C4-2B (cell line): ENCODE measurements around the gene FANCD2.

Experiments
- ZFX ChIP-seq: fragments of 450-650 bp; IDR thresholded peaks from 2 replicates; pipeline ENCODE4 v1.6.1; 2017
- TF ChIP-seq, protein P1 (sequence below): fragments of 450-650 bp; conservative IDR thresholded peaks from 2 replicates; pipeline ENCODE4 v1.5.1; 2017; ENCODE audit warnings: mild to moderate bottlenecking

DNA sequence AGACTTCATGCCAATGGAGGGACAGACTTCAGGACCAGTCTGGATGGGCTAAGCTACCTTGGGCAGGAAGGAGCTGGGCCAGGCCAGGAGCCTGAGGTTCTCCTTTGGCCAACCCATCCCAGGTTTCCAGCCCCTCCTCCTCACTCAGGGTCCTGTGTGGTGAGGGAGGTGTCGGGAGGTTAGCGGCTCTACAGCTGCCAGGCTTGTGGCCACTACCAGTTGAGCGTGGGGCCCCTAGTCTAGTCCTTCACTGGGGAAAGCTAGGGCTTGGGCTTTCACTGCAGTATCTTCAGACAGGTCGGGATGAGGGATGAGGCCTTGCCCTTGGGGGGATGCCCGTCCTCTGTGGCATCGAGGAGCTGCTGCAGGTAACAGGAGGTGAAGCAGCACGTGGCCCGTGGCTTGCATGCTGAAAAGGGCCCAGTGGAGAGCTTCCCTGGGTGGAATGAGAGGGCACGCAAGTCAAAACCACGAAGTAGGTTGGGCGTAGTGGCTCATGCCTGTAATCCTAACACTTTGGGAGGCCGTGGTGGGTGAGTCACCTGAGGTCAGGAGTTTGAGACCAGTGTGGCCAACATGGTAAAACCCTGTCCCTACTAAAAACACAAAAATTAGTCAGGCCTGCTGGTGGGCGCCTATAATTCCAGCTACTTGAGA is 8.5 kb upstream of the FANCD2 start:
- TF ChIP-seq, protein P1, sequence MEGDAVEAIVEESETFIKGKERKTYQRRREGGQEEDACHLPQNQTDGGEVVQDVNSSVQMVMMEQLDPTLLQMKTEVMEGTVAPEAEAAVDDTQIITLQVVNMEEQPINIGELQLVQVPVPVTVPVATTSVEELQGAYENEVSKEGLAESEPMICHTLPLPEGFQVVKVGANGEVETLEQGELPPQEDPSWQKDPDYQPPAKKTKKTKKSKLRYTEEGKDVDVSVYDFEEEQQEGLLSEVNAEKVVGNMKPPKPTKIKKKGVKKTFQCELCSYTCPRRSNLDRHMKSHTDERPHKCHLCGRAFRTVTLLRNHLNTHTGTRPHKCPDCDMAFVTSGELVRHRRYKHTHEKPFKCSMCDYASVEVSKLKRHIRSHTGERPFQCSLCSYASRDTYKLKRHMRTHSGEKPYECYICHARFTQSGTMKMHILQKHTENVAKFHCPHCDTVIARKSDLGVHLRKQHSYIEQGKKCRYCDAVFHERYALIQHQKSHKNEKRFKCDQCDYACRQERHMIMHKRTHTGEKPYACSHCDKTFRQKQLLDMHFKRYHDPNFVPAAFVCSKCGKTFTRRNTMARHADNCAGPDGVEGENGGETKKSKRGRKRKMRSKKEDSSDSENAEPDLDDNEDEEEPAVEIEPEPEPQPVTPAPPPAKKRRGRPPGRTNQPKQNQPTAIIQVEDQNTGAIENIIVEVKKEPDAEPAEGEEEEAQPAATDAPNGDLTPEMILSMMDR, result no peak
- TF ChIP-seq ZFX, result no peak
